Adrenal gland (tissue), 12 donors: Measurements from ENCODE around the gene STK31. TPM values are rescaled to one million over a fixed set of nuclear protein-coding genes. Genes with fewer than 3 reads are reported as not detected.
"Not testable (repeated sequence)": the region's sequence is repeated elsewhere in the genome, so short reads cannot be mapped to it uniquely, and the experiment has no call there.

Source experiments
- DNase-seq, 7 donors: peaks; one replicate each; pipeline ENCODE4 v3.0.0-alpha.2; 2019 to 2020
- H3K27ac ChIP-seq, 5 donors: fragments of 200-600 bp; sonication (generic) in 4 of 5; 1 replicate in 3 of 5; 2 replicates in 2 of 5; pipeline versions ENCODE4 v1.5.1 to v1.8.0; 2016 to 2020; ENCODE audit warnings: mild to moderate bottlenecking in 1 of 5
- H3K27me3 ChIP-seq: fragments of 200-600 bp; 2 replicates; pipeline ENCODE4 v1.8.0; 2021
- H3K36me3 ChIP-seq, 2 donors: fragments of 200-600 bp; replicated peaks in 1 of 2; 1 replicate in 1 of 2; 2 replicates in 1 of 2; pipeline versions ENCODE4 v1.5.1 to v1.8.0; 2018 to 2022
- H3K4me1 ChIP-seq, 2 donors: fragments of 200-600 bp; replicated peaks in 1 of 2; 1 replicate in 1 of 2; 2 replicates in 1 of 2; pipeline versions ENCODE4 v1.5.1 to v1.8.0; 2018 to 2021
- H3K4me3 ChIP-seq, 4 donors: fragments of 200-600 bp; sonication (generic) in 3 of 4; one replicate each; pipeline ENCODE4 v1.5.1; 2016 to 2018
- H3K9me3 ChIP-seq, 3 donors: fragments of 200-600 bp; sonication (generic) in 1 of 3; replicated peaks in 1 of 3; 1 replicate in 2 of 3; 2 replicates in 1 of 3; pipeline versions ENCODE4 v1.5.1 to v1.8.0; 2016 to 2021
- CTCF ChIP-seq, 6 experiments: fragments of 450-650 bp in 4 of 6; fragments of 200-600 bp in 2 of 6; sonication (generic) in 1 of 6; IDR thresholded peaks; 1 replicate in 5 of 6; 2 replicates in 1 of 6; pipeline versions ENCODE4 v1.5.1 to v1.8.0; 2016 to 2021; ENCODE audit warnings: antibody characterized with exemption in 6 of 6, mild to moderate bottlenecking in 2 of 6, moderate library complexity in 1 of 6
- POLR2A ChIP-seq, 2 donors: fragments of 450-650 bp; IDR thresholded peaks; one replicate each; pipeline ENCODE4 v1.6.1; 2017; ENCODE audit warnings: antibody characterized with exemption in 2 of 2, mild to moderate bottlenecking in 2 of 2, moderate library complexity in 1 of 2
- WGBS, 4 donors: extraction: QIAGEN DNeasy Blood & Tissue Kit in 2 of 4; methylation state at CpG; one replicate each; pipeline versions ENCODE4 v1.1.5 to v1.1.7; 2013 to 2017; 5-methylcytosine and 5-hydroxymethylcytosine counted together
- intact Hi-C, 2 donors: fragments of 100-400 bp; cut with DNase I; formaldehyde crosslinking; loops; one replicate each; pipeline versions ENCODE4 v1.14.1 to v1.15.0; 2022 to 2023
- polyA plus RNA-seq, 3 donors: library from polyadenylated mRNA; stranded (reverse); fragments of 200-250 nt in 2 of 3; fragments of 350-450 nt in 1 of 3; fragmentation: Illumina TruSeq in 1 of 3; extraction: RNeasy Lipid Tissue Mini Kit (QIAGEN cat#74804) in 1 of 3; gene quantifications; one replicate each; pipeline ENCODE4 v1.2.3, GENCODE V29; 2013 to 2014
- total RNA-seq, 9 donors: library from RNA; depleted of rRNA in 4 of 9; stranded (reverse); fragments of >200 nt in 4 of 9; fragments of 120-200 nt in 1 of 9; fragmentation: NEBNext Ultra II Directional in 1 of 9; extraction: Animal tissue kit (Norgen Biotek cat#: 25700) in 1 of 9; gene quantifications; one replicate each; pipeline versions ENCODE4 v1.1.0 to v1.2.4, GENCODE V29; 2013 to 2023
- donor health status: healthy with polysubstance abuse.
- donor health status: Bipolar disorder and iron deficiency.
- donor health status: DM: yes; HTN: yes; CAD: no.
- donor health status: DM: no; HTN: no; CAD: no.
- donor health status: DM: no; HTN: no; CAD: no.
- donor health status: DM: yes; HTN: yes; CAD: no.

Gene STK31
- total and polyA plus RNA-seq, 12 donors = 0.22 to 0.78 (median 0.39) TPM; not detected in 4

GRCh38 chr7:23765943-23766342 lies 55.9 kb downstream of the STK31 start:
- Histone ChIP-seq H3K4me3 (no peak overlapping the region), H3K27ac (no peak overlapping the region), H3K4me1 (no peaks in the 10 kb centered on the region), H3K36me3 (no peaks in the 10 kb centered on the region), H3K27me3 (no peaks in the 10 kb centered on the region), H3K9me3 (no peaks in the 10 kb centered on the region)
- intact Hi-C loops = no loop called here
- no peak for DNase-seq
- 80 to 86% (median 83%) methylated on average over 3 of the region's 3 CpGs for WGBS, 4 donors
- no peak for TF ChIP-seq CTCF (IDR thresholded peaks at IDR 0.05)
- no peak for TF ChIP-seq POLR2A (IDR thresholded peaks at IDR 0.05)

- intact Hi-C loops = no loop called here
- no peaks in the 10 kb centered on the region for H3K4me1 ChIP-seq
- H3K9me3 ChIP-seq = no peaks in the 10 kb centered on the region
- H3K36me3 ChIP-seq = no peaks in the 10 kb centered on the region
- no peak overlapping the region for H3K27ac ChIP-seq
- H3K4me3 ChIP-seq = no peak overlapping the region
- no peaks in the 10 kb centered on the region for H3K27me3 ChIP-seq
- TF ChIP-seq CTCF (IDR thresholded peaks at IDR 0.05) (no peak), POLR2A (IDR thresholded peaks at IDR 0.05) (no peak)
- no peak for DNase-seq
Measured at GRCh38 chr7:23767514-23767913, 57.5 kb downstream of the STK31 start.

- WGBS, 4 donors = 68 to 91% (median 76%) methylated on average over 3 of the region's 3 CpGs
- no peak overlapping the region for H3K4me3 ChIP-seq
- H3K9me3 ChIP-seq = no peaks in the 10 kb centered on the region
- intact Hi-C loops = no loop called here
- H3K27ac ChIP-seq = no peak overlapping the region
- no peak for TF ChIP-seq POLR2A (IDR thresholded peaks at IDR 0.05)
- no peak for TF ChIP-seq CTCF (IDR thresholded peaks at IDR 0.05)
- H3K4me1 ChIP-seq = no peaks in the 10 kb centered on the region
- H3K36me3 ChIP-seq = no peaks in the 10 kb centered on the region
- no peaks in the 10 kb centered on the region for H3K27me3 ChIP-seq
- DNase-seq = no peak
Measured at GRCh38 chr7:23768022-23768421, 58.0 kb downstream of the STK31 start.

DNA sequence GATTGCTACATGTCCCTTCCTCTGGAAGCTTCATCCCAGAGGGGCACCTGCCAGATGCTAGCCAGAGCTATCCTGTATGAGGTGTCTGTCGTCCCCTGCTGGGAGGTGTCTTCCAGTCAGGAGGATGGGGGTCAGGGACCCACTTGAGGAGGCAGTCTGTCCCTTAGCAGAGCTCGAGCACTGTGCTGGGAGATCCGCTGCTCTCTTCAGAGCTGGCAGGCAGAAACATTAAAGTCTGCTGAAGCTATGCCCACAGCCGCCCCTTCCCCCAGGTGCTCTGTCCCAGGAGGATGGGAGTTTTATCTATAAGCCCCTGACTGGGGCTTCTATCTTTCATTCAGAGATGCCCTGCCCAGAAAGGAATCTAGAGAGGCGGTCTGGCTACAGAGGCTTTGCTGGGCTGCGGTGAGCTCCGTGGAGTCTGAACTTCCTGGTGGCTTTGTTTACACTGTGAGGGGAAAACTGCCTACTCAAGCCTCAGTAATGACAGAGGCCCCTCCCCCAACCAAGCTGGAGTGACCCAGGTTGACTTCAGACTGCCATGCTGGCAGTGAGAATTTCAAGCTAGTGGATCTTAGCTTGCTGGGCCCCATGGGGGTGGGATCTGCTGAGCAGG lies 69.3 kb downstream of the STK31 start:
- intact Hi-C loops, H3K27me3 ChIP-seq, H3K4me1 ChIP-seq, H3K4me3 ChIP-seq, H3K36me3 ChIP-seq, DNase-seq, H3K27ac ChIP-seq, H3K9me3 ChIP-seq: not testable (repeated sequence)
- WGBS, 4 donors = 79 to 86% (median 82%) methylated on average over 5 to 7 of the region's 7 CpGs; no CpG with 5 or more reads in 1 of the 4 donors

GRCh38 chr7:23783115-23783514 lies 73.1 kb downstream of the STK31 start:
- no peaks in the 10 kb centered on the region for H3K4me1 ChIP-seq
- no peaks in the 10 kb centered on the region for H3K36me3 ChIP-seq
- 79 to 89% (median 81%) methylated on average over 5 of the region's 5 CpGs for WGBS, 4 donors
- H3K27ac ChIP-seq = no peak overlapping the region
- DNase-seq = no peak
- no peaks in the 10 kb centered on the region for H3K9me3 ChIP-seq
- H3K4me3 ChIP-seq = no peak overlapping the region
- TF ChIP-seq POLR2A (IDR thresholded peaks at IDR 0.05) = no peak
- H3K27me3 ChIP-seq = no peaks in the 10 kb centered on the region
- intact Hi-C loops = no loop called here
